PC-9 (cell line): ENCODE measurements around the gene AUH. TPM values are rescaled to one million over a fixed set of nuclear protein-coding genes. Genes with fewer than 3 reads are reported as not detected.

Source experiments
- BruUV-seq: library from RNA; stranded (reverse); fragments of 400-500 nt; replicated peaks from 2 replicates; lab custom pipeline; 2021; lab: Mats Ljungman, UMichigan
- CTCF ChIA-PET: fragments of 300-600 bp; sonication (Branson Sonifier 250); formaldehyde crosslinking; loops from one replicate; lab custom pipeline; 2022; ENCODE audit warnings: antibody characterized with exemption; lab: Charles Lee
- POLR2A ChIA-PET: fragments of 300-600 bp; sonication (Branson Sonifier 250); formaldehyde crosslinking; loops from one replicate; lab custom pipeline; 2022; ENCODE audit warnings: antibody characterized with exemption; ENCODE audit not compliant: unreplicated experiment; lab: Charles Lee
- DNase-seq, 2 experiments: peaks; one replicate each; pipeline versions ENCODE4 v3.0.0 to v3.0.0-alpha.2; 2015 to 2022; ENCODE audit warnings: mixed read lengths in 1 of 2
- H2AFZ ChIP-seq: fragments of 200-600 bp; sonication (generic); 2 replicates; pipeline ENCODE4 v1.8.1; 2017; ENCODE audit warnings: antibody characterized with exemption
- H3F3A ChIP-seq: fragments of 200-600 bp; sonication (generic); 2 replicates; pipeline ENCODE4 v1.8.1; 2017; ENCODE audit warnings: antibody characterized with exemption, mild to moderate bottlenecking, low read depth; ENCODE audit not compliant: insufficient read depth
- H3K27ac ChIP-seq: fragments of 200-600 bp; sonication (generic); 2 replicates; pipeline ENCODE4 v1.6.1; 2016; ENCODE audit warnings: mixed run types
- H3K27me3 ChIP-seq: fragments of 200-600 bp; sonication (generic); 2 replicates; pipeline ENCODE4 v1.6.1; 2016; ENCODE audit warnings: low read depth, mixed run types; ENCODE audit not compliant: insufficient read depth
- H3K36me3 ChIP-seq: fragments of 200-600 bp; sonication (generic); 2 replicates; pipeline ENCODE4 v1.6.1; 2016; ENCODE audit warnings: low read depth, mixed run types
- H3K4me1 ChIP-seq: fragments of 200-600 bp; sonication (generic); replicated peaks from 2 replicates; pipeline ENCODE4 v1.6.1; 2016; ENCODE audit warnings: mixed run types; ENCODE audit not compliant: insufficient read depth
- H3K4me2 ChIP-seq: fragments of 200-600 bp; sonication (generic); 2 replicates; pipeline ENCODE4 v1.6.1; 2017; ENCODE audit warnings: mixed run types
- H3K4me3 ChIP-seq: fragments of 200-600 bp; sonication (generic); 2 replicates; pipeline ENCODE4 v1.6.1; 2016; ENCODE audit warnings: mixed run types
- H3K79me2 ChIP-seq: fragments of 200-600 bp; sonication (generic); 2 replicates; pipeline ENCODE4 v1.6.1; 2017; ENCODE audit warnings: low read depth, mixed run types
- H3K9me2 ChIP-seq: fragments of 200-600 bp; sonication (generic); 2 replicates; pipeline ENCODE4 v1.8.1; 2017; ENCODE audit warnings: mild to moderate bottlenecking; ENCODE audit not compliant: insufficient read depth
- H3K9me3 ChIP-seq: fragments of 200-600 bp; sonication (generic); 2 replicates; pipeline ENCODE4 v1.8.1; 2016; ENCODE audit warnings: low read depth; ENCODE audit not compliant: insufficient read depth
- H4K20me1 ChIP-seq: fragments of 200-600 bp; sonication (generic); 2 replicates; pipeline ENCODE4 v1.8.1; 2017; ENCODE audit not compliant: insufficient read depth
- CTCF ChIP-seq: fragments of 200-600 bp; sonication (generic); conservative IDR thresholded peaks from 2 replicates; pipeline ENCODE4 v1.6.1; 2017; ENCODE audit warnings: mixed run types, antibody characterized with exemption, mild to moderate bottlenecking, moderate library complexity
- EZH2 ChIP-seq: fragments of 200-600 bp; sonication (generic); IDR thresholded peaks from 2 replicates; pipeline ENCODE4 v1.8.0; 2017; ENCODE audit warnings: antibody characterized with exemption, low read depth
- intact Hi-C: fragments of 100-400 bp; cut with micrococcal nuclease; formaldehyde crosslinking; loops from one replicate; pipeline ENCODE4 v1.10.0; 2022; ENCODE audit not compliant: unreplicated experiment
- total RNA-seq: library from RNA; stranded (reverse); gene quantifications from 2 replicates; pipeline ENCODE4 v1.2.3, GENCODE V29; 2021

The AUH gene
- total RNA-seq, 1 experiment from 2014 or later: 24.9 TPM

GRCh38 chr9:91302831-91303230 is 58.9 kb downstream of the AUH start:
- 0 out of 2 replicates have a peak overlapping the region, but pooled peaks have one; percentile 7 for H2AFZ ChIP-seq
- ChIA-PET POLR2A (no interaction called here), CTCF (no interaction called here)
- H3K4me1 ChIP-seq: peaks cover 71% of the 10 kb centered on the region
- H3K4me3 ChIP-seq: peak overlapping the region; percentile 20; the same call in 1 of the 2 replicates
- H3K27ac ChIP-seq: peak overlapping the region; percentile 91
- no peaks in the 10 kb centered on the region for H4K20me1 ChIP-seq
- no peaks in the 10 kb centered on the region; the same call in 1 of the 2 replicates for H3K9me2 ChIP-seq
- peak overlapping the region; percentile 63 for H3K4me2 ChIP-seq
- no peaks in the 10 kb centered on the region for H3K27me3 ChIP-seq
- peak in 1 of 2 experiments; percentile 91 for DNase-seq
- H3K36me3 ChIP-seq: peaks cover 8% of the 10 kb centered on the region
- BruUV-seq: no TSS peak
- peaks cover 35% of the 10 kb centered on the region; the same call in 1 of the 2 replicates for H3K79me2 ChIP-seq
- TF ChIP-seq EZH2: no peak
- TF ChIP-seq CTCF: no peak
- H3F3A ChIP-seq: peaks cover 43% of the 10 kb centered on the region
- no peaks in the 10 kb centered on the region for H3K9me3 ChIP-seq
- intact Hi-C loops: loop anchor here (5.0 kb wide), 1 partner anchor 266 kb away; no protein-coding TSS in a partner anchor

- Histone ChIP-seq H2AFZ (no peak overlapping the region), H3F3A (peaks cover 48% of the 10 kb centered on the region), H3K4me3 (no peak overlapping the region), H3K27me3 (no peaks in the 10 kb centered on the region), H3K4me1 (peaks cover 71% of the 10 kb centered on the region), H4K20me1 (no peaks in the 10 kb centered on the region), H3K36me3 (peaks cover 16% of the 10 kb centered on the region), H3K27ac (no peak overlapping the region), H3K79me2 (peaks cover 37% of the 10 kb centered on the region; the same call in 1 of the 2 replicates), H3K9me2 (no peaks in the 10 kb centered on the region; the same call in 1 of the 2 replicates), H3K9me3 (no peaks in the 10 kb centered on the region), H3K4me2 (no peak overlapping the region)
- DNase-seq: no peak
- ChIA-PET POLR2A (interaction anchor here (0.6 kb wide), 1 partner anchor 45 kb away, joined by 20 read pairs; no protein-coding TSS in a partner anchor), CTCF (no interaction called here)
- no peak for TF ChIP-seq CTCF
- TF ChIP-seq EZH2: no peak
- intact Hi-C loops: loop anchor here (5.0 kb wide), 1 partner anchor 264 kb away; no protein-coding TSS in a partner anchor
- no TSS peak for BruUV-seq
These were observed 60.6 kb downstream of the AUH start for GRCh38 chr9:91301161-91301560.

GRCh38 chr9:91298311-91298710 is 63.4 kb downstream of the AUH start:
- peaks cover 29% of the 10 kb centered on the region for H3K36me3 ChIP-seq
- H3K79me2 ChIP-seq: peaks cover 31% of the 10 kb centered on the region; the same call in 1 of the 2 replicates
- H4K20me1 ChIP-seq: no peaks in the 10 kb centered on the region
- no peak overlapping the region for H2AFZ ChIP-seq
- ChIA-PET CTCF (no interaction called here), POLR2A (no interaction called here)
- intact Hi-C loops: no loop called here
- peaks cover 38% of the 10 kb centered on the region for H3F3A ChIP-seq
- no peaks in the 10 kb centered on the region for H3K27me3 ChIP-seq
- no peaks in the 10 kb centered on the region for H3K9me3 ChIP-seq
- peak in 1 of 2 experiments; percentile 93 for DNase-seq
- H3K4me3 ChIP-seq: no peak overlapping the region
- no TSS peak for BruUV-seq
- H3K9me2 ChIP-seq: no peaks in the 10 kb centered on the region; the same call in 1 of the 2 replicates
- peak overlapping the region; percentile 39 for H3K4me2 ChIP-seq
- peak overlapping the region; percentile 66 for H3K27ac ChIP-seq
- TF ChIP-seq EZH2 (no peak), CTCF (no peak)
- H3K4me1 ChIP-seq: peaks cover 54% of the 10 kb centered on the region
